Right hindlimb (tissue), 1 donor: ENCODE measurements around the gene TBC1D4.
"Not testable (repeated sequence)": the region's sequence is repeated elsewhere in the genome, so short reads cannot be mapped to it uniquely, and the experiment has no call there.

Experiments
- DNase-seq: peaks from one replicate; pipeline ENCODE4 v3.0.0-alpha.2; 2018

The TBC1D4 gene

DNA sequence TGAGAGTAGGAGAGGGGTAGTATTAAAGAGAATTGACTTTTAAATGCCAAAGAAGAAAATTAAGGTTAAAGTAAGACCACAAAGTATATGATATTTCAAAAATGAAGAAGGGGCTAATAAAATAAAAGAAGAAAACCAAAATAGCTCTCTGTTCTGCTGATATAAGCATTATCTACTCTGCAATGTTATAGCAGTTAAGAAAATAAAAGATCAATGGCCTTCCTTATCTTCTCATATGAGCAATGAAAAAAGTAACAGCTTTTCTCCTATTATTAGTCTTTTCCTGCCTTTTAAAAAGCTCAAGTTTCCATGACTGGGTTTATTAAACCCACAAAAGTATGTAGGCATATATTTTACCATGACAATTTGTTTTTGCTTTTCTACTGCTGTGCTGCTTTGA lies 126.4 kb downstream of the TBC1D4 start:
- no peak for DNase-seq

DNA sequence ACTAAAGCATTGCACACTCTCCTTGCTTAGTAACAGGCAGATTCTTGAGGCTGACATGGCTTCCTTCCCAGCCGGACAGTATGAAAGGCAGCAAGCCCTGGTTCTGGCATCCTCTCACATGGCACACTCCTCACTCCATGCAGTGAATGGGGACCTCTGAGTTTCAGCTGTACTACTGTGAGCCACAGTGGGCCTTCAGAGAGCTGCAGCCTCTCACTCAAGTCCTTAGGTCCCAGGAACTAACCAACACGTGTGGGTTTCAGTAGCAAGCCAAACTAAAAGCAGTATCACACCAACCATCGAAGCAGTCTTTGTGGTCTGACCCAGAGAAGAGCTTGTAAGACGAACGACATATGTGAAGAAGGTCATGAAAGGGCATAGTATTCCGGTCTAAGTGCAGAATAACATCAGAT lies 128.2 kb downstream of the TBC1D4 start:
- no peak for DNase-seq

DNA sequence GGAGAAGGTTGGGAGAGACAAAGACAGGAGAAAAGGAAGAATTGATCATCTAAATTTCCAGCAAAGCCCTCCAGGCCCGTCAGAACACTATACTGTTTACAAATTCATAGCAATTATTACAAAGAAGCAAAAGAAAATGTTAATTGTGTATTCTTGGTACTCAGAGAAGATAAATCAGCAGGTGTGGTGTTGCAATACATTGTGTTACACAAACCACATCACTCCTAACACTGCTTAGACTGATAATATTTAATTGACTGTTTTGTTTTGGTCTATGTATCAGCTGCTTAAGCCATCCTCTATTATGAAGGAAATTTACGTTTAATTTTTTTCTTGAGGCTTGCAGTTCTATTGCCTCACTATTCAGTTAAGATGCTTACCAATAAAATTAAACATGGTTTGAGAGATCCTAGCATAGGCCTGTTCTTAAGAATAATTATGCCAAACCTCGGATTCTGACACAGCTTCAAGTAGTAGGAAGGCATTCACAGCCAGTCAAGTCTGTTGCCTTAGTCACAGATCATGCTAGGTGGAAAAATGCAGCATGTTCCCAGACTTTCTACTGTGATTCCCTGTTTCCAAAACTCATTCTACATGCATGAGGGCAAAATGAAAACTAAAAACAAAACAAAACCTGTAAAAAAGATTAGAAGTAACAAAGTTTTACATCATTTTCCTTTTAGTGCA lies 129.2 kb downstream of the TBC1D4 start:
- DNase-seq: no peak

DNA sequence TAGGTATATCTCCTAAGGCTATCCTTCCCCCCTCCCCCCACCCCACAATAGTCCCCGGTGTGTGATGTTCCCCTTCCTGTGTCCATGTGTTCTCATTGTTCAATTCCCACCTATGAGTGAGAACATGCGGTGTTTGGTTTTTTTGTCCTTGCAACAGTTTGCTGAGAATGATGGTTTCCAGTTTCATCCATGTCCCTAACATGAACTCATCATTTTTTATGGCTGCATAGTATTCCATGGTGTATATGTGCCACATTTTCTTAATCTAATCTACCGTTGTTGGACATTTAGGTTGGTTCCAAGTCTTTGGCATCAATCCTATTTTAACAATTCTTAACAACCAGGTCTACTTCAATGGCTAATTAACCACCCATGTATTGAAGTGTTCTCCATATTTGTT lies 130.4 kb downstream of the TBC1D4 start:
- DNase-seq: not testable (repeated sequence)

DNA sequence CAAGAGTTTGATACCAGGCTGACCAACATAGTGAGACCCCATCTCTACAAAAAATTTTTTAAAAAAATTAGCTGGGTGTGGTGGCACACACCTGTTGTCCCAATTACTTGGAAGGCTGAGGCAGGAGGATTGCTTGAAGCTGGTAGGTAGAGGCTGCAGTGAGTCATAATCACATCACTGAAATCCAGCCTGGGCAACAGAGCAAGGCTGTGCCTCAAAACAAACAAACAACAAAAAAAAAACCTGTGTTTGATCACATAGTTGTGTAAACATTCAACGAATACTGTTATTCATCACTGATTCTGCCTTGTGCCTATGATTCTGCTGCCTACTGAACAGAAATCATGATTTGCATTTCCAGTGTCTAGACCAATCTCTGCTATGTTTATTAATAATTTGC lies 134.0 kb downstream of the TBC1D4 start:
- no peak for DNase-seq

DNA sequence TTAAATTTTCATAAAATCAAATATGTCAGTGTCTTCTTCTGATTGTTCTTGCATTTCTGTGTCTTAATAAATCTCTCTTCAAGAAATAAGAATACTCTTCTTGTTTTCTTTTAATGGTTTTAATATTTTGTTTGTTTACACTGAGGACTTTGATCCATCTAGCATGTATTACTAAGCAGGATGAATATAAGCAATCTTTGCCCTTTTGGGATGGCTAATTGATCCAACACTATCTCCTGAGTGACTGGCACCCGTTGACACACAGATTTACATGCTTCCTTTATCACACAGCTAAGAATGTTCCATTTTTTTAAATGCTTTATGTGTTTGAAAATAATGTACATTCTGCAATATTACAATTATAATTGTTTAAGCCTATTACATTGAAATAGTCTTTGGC lies 134.5 kb downstream of the TBC1D4 start:
- DNase-seq: no peak

DNA sequence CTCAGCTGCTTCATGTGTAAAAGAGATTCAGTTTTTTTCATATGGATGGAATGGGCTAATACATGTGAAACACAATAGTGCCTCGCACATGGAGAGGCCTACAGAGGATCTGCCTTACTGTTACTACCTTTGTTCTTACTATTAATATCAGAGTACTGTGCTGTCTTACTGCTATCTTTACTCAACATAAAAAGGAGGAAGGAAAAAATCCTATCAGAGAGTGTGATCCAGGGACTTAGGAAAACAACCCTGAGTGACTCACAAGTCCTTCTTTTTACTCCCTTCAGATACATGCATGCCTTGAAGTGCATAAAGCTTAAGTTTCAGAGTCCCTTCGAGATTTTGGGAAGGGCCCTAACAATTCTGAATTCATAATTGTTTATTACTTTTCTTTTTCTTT lies 136.8 kb downstream of the TBC1D4 start:
- no peak for DNase-seq

DNA sequence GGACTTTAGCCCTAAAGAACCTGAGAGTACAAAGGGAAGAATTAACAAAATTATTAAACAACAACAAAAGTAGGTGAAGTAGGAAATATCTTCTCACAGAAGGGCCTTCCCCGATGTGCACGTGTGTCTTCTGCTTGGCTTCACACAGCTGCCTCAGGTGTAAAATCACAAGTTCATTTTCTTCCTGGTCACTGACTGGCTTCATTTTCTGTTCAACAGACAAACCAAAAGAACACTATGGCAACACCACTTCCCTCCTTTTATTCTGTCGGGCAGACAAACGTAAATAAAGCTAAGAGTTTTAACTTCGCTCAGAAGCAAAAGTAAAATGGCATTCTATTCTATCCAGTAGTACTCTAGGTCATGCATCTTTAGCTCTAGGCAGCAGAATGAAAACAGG lies 140.9 kb downstream of the TBC1D4 start:
- no peak for DNase-seq

DNA sequence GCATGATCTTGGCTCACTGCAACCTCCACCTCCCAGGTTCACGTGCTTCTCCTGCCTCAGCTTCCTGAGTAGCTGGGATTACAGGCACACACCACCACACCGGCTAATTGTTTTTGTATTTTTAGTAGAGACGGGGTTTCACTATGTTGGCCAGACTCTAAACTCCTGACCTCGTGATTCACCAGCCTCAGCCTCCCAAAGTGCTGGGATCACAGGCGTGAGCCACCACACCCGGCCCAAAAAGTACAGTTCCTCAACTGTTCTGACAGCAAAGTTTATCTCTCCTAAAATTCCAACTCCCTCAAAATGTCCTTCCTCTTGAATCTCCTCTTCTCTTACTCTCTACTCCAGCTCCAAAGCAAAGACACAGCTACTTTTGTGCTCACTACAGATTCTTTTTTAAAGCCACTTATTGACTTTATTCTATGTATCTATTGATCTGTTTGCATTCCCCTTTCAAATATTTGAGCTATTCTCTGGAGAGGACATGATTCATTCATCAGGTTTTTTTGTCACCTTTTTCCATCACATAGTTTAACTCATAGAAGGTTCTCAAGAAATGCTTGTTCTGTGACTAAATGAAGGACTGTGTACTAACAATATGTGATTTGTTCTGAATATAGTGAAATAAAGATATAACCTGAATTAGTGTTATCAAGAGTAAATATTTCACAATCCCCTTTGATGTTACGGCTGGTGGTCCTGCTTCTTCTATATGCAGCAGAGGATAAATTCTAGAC lies 142.2 kb downstream of the TBC1D4 start:
- DNase-seq: no peak

DNA sequence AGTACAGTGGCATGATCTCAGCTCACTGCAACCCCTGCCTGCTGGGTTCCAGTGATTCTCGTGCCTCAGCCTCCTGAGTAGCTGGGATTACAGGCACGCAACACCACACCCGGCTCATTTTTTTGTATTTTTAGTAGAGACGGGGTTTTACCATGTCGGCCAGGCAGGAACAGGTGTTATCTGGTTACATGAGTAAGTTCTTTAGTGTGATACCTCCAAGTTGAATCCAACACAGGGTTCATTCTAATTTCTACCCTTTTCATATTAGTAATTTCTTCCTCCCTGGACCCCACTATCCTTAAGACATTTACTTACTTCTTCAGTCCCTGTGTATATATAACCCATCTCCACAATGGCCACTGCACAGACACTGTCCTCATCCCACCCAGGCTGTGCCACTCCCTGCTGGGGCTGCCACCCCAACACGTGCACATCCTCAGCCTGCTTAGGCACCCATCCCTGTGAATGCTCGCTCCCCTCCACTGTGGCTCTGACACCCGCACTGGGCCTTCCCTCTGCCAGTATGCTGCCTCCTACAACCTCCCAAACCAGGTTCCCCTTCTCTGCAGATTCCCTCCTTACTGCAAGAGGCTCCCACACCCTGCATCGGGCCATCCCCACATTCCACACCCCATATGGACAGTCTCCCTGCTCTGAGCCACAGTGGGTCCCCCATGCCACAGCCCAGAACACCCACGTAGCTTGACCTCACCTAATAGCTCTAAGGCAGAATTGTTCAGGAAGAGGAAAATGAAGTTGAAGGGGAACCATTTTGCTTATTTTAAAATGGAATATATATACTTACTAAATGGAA lies 147.1 kb downstream of the TBC1D4 start:
- no peak for DNase-seq

DNA sequence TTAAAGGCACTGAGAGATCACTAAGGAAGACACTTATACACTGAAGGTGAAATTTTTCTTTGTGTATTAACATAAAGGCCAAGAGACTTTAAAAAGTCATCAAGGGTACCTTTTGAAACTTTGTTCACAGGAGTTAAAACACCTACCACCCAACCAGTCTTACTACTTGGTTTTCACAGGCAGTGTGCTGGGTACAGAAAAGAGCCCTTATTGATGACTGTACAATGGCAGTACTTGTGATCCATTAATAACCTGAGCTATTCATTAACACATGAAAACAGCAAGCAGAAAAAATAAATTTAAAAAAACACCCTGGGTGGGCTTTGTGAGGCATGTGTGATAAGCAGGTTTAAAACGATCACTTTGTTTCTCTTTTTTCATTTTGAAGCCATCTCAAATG lies 148.9 kb downstream of the TBC1D4 start:
- no peak for DNase-seq

DNA sequence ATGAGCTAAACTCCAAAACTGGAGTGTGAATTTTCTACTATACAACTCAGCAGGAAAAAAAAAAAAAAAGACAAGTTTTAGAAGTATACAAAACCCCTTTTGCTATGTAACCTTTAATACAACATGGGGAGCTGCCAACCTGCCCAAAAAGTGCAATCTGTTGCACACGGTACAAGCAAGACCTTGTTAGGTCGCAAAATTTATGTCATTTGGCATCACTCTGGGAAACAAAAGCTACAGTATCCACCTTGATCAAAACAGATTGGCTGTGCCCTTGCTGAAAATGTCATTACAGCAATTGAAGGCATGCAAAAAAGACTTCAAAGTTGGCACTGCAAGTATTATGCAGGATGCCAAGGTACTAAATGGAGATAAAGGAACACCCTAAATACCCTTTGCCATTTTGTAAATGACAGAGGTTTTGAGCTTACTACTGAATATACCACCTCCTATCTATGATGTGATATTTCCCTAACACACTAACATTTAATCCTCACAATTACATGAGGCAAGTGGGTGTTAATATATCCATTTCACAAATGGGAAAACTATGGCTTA lies 150.1 kb downstream of the TBC1D4 start:
- DNase-seq: no peak

DNA sequence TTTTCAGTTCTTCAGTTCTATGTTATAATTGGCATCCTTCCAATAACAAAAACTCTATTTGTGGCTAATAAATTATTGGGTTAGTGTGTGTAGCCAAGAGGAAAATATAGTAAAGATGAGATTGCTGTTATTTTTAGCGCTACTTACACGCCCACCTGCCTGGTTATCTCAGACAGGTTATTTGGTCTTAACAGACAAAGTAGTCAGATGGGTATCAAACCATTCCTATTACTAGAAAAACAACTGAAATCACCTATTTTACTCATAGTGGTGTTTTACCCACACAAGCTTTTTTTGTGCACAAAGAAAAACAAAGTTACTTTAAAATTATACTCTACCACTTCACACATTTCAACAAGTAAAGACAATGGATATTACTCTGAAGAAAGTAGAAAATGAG lies 151.2 kb downstream of the TBC1D4 start:
- no peak for DNase-seq

DNA sequence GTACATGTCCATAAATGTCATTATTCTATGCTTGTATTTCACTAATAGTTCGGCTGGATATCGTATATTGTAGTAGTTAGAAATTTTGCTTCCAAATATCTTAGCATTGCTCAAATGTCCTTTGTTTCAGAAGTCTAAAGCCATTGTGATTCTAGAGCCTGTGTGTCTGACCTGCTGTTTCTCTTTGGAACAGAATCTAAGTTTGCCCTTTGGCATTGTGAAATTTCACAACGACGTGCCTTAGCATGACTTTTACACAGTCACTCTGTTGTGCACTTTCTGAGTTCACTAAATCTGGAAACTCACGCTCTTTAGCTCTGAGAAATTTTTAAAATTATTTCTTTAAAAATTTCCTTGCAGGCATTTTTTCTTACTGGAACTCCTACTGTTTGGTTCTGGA lies 152.2 kb downstream of the TBC1D4 start:
- no peak for DNase-seq

DNA sequence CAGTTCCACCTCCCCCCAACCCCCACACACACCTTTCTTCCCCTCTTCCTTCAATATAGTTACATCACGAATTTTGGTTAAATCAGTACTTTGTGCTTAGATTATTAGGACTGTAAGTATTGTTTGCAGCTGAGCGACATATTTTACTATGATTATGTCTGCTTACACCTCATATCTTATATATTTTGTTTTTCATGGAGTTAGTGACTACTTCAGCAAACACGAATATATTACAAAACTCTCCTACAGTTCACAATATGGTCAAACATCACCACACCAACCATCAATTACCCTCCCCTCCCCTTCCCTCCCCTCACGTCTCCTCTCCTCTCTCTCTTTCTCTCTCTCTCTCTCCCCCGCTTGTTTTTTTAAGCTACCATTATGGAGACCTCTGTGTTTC lies 152.9 kb downstream of the TBC1D4 start:
- no peak for DNase-seq

DNA sequence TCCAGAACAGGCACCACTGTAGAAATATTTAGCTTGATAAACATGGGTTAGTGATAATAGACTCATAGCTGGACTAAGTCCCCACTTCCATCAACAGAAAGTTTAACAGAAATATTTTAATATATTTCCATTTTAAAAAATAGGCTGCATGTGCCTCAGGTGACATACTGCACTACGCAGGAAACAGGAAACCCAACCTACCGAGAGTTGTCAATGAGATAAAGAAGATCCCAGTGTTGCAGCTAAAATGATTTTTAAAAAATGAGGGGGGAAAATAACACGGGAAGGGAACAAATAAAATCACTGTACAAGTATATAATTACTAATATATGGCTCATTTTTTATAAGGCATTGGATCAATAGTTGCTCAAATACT lies 154.8 kb downstream of the TBC1D4 start:
- DNase-seq: no peak

DNA sequence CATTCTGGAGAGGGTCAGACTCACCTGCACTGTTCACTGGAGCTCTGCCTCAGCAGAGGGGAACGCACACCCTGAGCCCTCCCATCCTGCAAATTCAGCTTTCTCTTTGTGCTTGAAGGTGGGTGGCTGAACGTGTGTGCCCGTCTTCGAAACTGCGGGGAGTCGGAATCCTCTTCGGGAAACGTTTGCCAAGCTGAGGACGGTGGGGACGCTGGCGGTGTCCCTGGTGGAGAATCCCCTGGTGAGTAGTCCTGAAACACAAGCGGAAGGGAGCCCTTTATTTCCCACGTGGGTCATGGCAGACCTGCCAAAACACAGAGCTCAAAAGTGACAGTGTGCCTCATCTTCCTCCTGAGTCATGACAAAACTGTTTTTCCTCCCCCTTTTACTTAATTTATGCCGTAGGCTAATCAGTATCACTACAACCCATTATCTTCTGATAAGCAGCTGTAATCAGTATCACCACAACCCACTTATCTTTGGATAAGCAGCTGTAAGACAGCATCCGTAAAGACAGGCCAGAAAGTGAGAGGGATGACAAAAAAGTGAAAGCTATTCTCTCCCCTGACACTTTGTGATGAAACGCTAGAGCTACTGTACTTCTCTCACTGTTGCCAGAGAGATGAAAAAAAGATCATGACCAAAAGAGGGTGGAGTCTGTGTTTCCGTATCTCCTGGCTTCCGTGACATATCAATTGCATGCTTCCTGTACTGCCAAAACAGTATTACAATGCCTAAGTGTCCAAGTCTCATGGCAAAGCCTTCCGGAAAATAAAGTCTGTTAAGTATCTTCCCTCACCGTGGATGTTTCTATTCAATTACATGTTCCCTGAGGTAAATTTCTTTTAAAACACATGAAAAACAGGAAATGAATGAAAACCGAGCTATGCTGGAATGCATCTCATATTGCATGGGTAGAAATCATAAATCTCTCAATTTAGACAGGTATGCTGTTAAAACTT lies 155.5 kb downstream of the TBC1D4 start:
- no peak for DNase-seq

DNA sequence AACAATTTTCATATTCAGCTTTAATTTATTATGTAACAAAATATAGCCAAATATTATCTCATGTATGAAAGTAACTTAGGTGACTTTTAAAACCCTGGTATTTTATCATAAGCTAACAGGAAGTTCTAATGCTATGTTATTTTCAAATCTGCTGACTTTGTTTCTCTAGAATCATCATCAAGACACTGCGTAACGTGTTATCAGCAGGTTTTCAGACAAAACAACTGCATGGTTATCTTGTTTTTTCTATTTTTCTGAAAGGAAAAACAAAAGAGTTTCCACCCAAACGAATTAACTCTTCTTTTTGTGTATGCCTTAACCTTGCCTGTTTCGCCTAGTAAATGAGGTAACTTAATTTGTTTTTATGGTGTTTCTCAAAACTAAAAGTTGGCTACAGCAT lies 156.3 kb downstream of the TBC1D4 start:
- DNase-seq: no peak

DNA sequence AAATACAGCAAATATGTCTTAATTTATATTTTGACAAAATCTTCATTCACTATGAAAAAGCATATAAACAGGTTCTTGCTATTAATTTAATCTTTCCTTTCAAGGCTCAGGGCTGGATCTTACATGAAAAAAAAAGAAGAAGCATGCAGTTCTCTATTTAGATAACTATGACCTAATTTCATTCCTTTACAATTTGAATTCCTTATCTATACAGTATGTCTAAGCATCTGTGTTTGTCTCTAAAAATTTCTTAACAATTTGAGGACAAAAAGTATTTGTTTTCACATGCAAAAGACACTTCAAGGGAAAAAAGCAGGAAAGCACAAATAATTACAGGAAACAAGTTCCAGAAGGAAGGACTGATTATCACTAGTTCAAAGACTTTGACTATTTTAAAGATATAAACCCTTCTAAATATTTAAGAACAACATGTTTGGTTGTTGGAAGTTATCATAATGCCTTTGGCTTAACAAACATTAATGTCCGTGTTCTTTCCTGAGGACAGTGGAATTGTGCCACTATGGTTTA lies 157.5 kb downstream of the TBC1D4 start:
- no peak for DNase-seq

DNA sequence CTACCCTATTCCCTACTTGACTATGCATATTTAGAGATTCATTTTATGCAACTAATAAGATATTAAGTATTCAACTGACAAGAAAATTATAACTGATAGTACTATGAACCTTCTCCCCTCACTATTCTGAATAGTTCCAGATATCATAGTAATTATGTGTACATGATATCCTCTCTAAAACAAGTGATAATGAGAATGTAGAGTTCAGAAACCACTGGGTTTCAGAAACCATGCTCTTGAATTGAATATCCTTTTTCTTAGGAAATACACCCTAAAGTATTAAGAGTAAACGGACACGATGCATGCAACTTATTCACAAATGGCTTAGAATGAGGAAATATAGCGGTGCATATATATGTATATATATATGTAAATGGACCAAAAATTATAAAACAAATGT lies 160.9 kb downstream of the TBC1D4 start:
- DNase-seq: no peak

DNA sequence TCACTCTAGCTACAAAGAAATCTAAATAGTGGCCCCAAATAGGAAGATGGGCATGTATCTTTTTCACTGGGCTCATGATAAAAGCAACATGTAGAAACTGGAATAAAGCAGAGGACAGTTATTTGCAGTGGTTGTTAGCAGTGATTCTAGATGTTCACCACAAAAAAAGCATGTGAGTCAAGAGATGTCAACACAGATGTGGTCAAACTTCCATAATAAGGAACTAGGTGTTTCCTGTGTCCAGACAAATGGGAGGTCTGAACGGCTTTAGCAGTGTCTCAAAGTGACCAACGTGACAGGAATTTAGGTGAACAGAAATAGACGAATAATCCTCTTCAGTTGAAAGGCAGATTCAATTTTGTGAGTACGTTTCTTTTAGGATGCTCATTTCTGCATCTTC lies 162.7 kb downstream of the TBC1D4 start:
- no peak for DNase-seq

DNA sequence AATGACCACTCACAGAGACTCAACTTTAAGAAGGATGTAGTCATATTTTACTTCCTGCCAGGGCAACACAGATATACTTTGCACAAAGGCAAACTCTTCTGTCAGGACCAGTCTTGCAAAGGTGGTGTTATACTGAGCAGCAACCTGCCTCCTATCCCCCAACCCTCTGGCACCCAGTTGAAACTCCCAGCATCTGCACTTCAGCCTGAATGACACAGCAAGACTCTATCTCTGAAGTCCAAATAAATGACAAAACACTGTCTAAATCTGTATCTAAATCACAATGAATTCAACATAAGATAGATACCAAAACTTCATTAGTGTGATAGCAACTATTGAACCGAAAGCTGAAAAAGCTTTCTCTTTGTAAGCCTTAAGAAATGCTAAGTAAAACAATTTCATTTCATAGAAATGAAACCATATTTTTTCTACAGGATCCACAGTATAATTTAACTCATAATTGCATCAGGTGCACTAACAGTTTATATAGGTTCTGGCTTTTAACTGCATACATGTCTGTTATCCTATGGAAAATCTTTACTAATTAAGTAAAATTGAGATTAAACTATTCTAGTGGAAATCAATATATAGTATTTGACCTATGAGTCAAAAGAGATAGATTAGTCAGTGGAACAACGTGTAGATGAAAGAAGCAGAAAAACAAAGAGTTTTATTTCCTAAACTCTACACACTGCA lies 163.7 kb downstream of the TBC1D4 start:
- no peak for DNase-seq
